K562 (cell line): ENCODE data around the gene ZNF862. TPM values are rescaled to one million over a fixed set of nuclear protein-coding genes. Genes with fewer than 3 reads are reported as not detected.

ENCODE experiments used
- CBFA2T2 ChIP-seq: fragments of 450-650 bp; conservative IDR thresholded peaks from 2 replicates; pipeline ENCODE4 v1.6.1; 2017; ENCODE audit warnings: mild to moderate bottlenecking
- CC2D1A ChIP-seq: fragments of 450-650 bp; IDR thresholded peaks from 2 replicates; pipeline ENCODE4 v1.6.1; 2017; ENCODE audit warnings: mild to moderate bottlenecking
- FOSL1 ChIP-seq: fragments of 200-800 bp; sonication (Bioruptor generic); conservative IDR thresholded peaks from 2 replicates; pipeline ENCODE4 v1.6.1; 2016; ENCODE audit warnings: missing genetic modification characterization, missing compliant biosample characterization
- HDAC1 ChIP-seq, 2 experiments: fragments of 450-650 bp; IDR thresholded peaks; 2 replicates each; pipeline ENCODE4 v1.6.1; 2016 to 2017; ENCODE audit warnings: inconsistent platforms in 1 of 2, mild to moderate bottlenecking in 1 of 2, moderate library complexity in 1 of 2
- ILK ChIP-seq: fragments of 450-650 bp; IDR thresholded peaks from 2 replicates; pipeline ENCODE4 v1.6.1; 2016; ENCODE audit warnings: missing genetic modification characterization, low read depth, mild to moderate bottlenecking, missing compliant biosample characterization, moderate library complexity, borderline replicate concordance
- PML ChIP-seq: IDR thresholded peaks from 2 replicates; pipeline ENCODE4 v1.6.1; 2012; ENCODE audit warnings: low read length, inconsistent platforms
- RNF2 ChIP-seq: sonication (generic); IDR thresholded peaks from 2 replicates; pipeline ENCODE4 v1.6.1; 2016
- SETDB1 ChIP-seq: IDR thresholded peaks from one replicate; pipeline ENCODE4 v1.6.1; 2012; ENCODE audit warnings: low read length, control low read depth, inconsistent platforms
- TFE3 ChIP-seq: fragments of 450-650 bp; formaldehyde crosslinking; IDR thresholded peaks from 2 replicates; pipeline ENCODE4 v1.4.0; 2020; ENCODE audit warnings: mild to moderate bottlenecking, mixed read lengths
- THRB ChIP-seq: fragments of 450-650 bp; formaldehyde crosslinking; conservative IDR thresholded peaks from 2 replicates; pipeline ENCODE4 v1.4.0; 2022; ENCODE audit warnings: mild to moderate bottlenecking, missing genetic modification characterization
- ZNF354B ChIP-seq: fragments of 250-450 bp; sonication (Bioruptor Pico); IDR thresholded peaks from 2 replicates; pipeline ENCODE4 v1.4.0; 2020
- ZNF507 ChIP-seq: conservative IDR thresholded peaks from 2 replicates; pipeline ENCODE4 v1.6.1; 2017; ENCODE audit warnings: missing genetic modification characterization, missing compliant biosample characterization
- polyA plus RNA-seq, 8 experiments: library from polyadenylated mRNA; depleted of rRNA in 4 of 8; stranded (reverse) in 5 of 8; unstranded in 3 of 8; fragments of >200 nt; fragmentation: Nextera tagmentation in 2 of 8; fragmentation: Illumina TruSeq in 1 of 8; extraction: Ambion mirVana in 2 of 8; extraction: Trizol in 1 of 8; gene quantifications; 2 replicates each; pipeline versions ENCODE4 v1.2.1 to v1.2.3, GENCODE V29; 2011 to 2014; ENCODE audit warnings: inconsistent platforms in 1 of 8, missing spikeins in 1 of 8
- total RNA-seq, 7 experiments: library from RNA; depleted of rRNA in 6 of 7; stranded (reverse); fragments of >200 nt in 6 of 7; fragmentation: Illumina TruSeq in 2 of 7; extraction: Trizol in 2 of 7; gene quantifications; 2 replicates each; pipeline versions ENCODE4 v1.2.1 to v1.2.3, GENCODE V29; 2011 to 2021; ENCODE audit warnings: low replicate concordance in 1 of 7
- TF ChIP-seq, protein P1 (sequence below): IDR thresholded peaks from 2 replicates; pipeline ENCODE4 v1.6.1; 2011; ENCODE audit warnings: borderline replicate concordance, low read depth, mild to moderate bottlenecking, moderate library complexity, low read length; ENCODE audit not compliant: insufficient read depth, poor library complexity, severe bottlenecking
- TF ChIP-seq, protein P2 (sequence below): sonication (generic); formaldehyde crosslinking; IDR thresholded peaks from 2 replicates; pipeline ENCODE4 v1.5.0; 2020; ENCODE audit warnings: missing genetic modification reagents
- TF ChIP-seq, protein P3 (sequence below): IDR thresholded peaks from 2 replicates; pipeline ENCODE4 v1.6.1; 2016; ENCODE audit warnings: missing genetic modification characterization, missing compliant biosample characterization
- TF ChIP-seq, protein P4 (sequence below): IDR thresholded peaks from 3 replicates; pipeline ENCODE4 v1.6.1; 2011; ENCODE audit warnings: borderline replicate concordance, mild to moderate bottlenecking, moderate library complexity; ENCODE audit not compliant: insufficient read length; ENCODE audit errors: extremely low read depth

Gene ZNF862
- total and polyA plus RNA-seq, 9 of the 15 experiments (the other 6 are each of a cell fraction or from before 2014, with no cell fraction given) = 1.1 to 3.9 (median 2.6) TPM

GRCh38 chr7:149838224-149838991 lies at the start of gene ZNF862 (continued):
- TF ChIP-seq CC2D1A = no peak; the same call in 1 of the 2 replicates
- no peak for TF ChIP-seq ILK (tag)
- TF ChIP-seq, protein P1, sequence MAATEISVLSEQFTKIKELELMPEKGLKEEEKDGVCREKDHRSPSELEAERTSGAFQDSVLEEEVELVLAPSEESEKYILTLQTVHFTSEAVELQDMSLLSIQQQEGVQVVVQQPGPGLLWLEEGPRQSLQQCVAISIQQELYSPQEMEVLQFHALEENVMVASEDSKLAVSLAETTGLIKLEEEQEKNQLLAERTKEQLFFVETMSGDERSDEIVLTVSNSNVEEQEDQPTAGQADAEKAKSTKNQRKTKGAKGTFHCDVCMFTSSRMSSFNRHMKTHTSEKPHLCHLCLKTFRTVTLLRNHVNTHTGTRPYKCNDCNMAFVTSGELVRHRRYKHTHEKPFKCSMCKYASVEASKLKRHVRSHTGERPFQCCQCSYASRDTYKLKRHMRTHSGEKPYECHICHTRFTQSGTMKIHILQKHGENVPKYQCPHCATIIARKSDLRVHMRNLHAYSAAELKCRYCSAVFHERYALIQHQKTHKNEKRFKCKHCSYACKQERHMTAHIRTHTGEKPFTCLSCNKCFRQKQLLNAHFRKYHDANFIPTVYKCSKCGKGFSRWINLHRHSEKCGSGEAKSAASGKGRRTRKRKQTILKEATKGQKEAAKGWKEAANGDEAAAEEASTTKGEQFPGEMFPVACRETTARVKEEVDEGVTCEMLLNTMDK = no peak
- TF ChIP-seq HDAC1 (IDR thresholded peaks at IDR 0.05) = peak in 1 of 2 experiments; percentile 62; a peak in 2 of 4 replicates
- no peak for TF ChIP-seq TFE3
- peak; percentile 92 for TF ChIP-seq SETDB1
- TF ChIP-seq THRB = no peak
- TF ChIP-seq, protein P2, sequence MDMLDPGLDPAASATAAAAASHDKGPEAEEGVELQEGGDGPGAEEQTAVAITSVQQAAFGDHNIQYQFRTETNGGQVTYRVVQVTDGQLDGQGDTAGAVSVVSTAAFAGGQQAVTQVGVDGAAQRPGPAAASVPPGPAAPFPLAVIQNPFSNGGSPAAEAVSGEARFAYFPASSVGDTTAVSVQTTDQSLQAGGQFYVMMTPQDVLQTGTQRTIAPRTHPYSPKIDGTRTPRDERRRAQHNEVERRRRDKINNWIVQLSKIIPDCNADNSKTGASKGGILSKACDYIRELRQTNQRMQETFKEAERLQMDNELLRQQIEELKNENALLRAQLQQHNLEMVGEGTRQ = no peak
- no peak for TF ChIP-seq ZNF354B (CRISPR knock-in tag)
- no peak; the same call in 1 of the 2 replicates for TF ChIP-seq RNF2
- TF ChIP-seq, protein P3, sequence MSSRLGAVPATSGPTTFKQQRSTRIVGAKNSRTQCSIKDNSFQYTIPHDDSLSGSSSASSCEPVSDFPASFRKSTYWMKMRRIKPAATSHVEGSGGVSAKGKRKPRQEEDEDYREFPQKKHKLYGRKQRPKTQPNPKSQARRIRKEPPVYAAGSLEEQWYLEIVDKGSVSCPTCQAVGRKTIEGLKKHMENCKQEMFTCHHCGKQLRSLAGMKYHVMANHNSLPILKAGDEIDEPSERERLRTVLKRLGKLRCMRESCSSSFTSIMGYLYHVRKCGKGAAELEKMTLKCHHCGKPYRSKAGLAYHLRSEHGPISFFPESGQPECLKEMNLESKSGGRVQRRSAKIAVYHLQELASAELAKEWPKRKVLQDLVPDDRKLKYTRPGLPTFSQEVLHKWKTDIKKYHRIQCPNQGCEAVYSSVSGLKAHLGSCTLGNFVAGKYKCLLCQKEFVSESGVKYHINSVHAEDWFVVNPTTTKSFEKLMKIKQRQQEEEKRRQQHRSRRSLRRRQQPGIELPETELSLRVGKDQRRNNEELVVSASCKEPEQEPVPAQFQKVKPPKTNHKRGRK (tag) = no peak
- TF ChIP-seq ZNF507 = no peak
- no peak for TF ChIP-seq CBFA2T2
- TF ChIP-seq, protein P4, sequence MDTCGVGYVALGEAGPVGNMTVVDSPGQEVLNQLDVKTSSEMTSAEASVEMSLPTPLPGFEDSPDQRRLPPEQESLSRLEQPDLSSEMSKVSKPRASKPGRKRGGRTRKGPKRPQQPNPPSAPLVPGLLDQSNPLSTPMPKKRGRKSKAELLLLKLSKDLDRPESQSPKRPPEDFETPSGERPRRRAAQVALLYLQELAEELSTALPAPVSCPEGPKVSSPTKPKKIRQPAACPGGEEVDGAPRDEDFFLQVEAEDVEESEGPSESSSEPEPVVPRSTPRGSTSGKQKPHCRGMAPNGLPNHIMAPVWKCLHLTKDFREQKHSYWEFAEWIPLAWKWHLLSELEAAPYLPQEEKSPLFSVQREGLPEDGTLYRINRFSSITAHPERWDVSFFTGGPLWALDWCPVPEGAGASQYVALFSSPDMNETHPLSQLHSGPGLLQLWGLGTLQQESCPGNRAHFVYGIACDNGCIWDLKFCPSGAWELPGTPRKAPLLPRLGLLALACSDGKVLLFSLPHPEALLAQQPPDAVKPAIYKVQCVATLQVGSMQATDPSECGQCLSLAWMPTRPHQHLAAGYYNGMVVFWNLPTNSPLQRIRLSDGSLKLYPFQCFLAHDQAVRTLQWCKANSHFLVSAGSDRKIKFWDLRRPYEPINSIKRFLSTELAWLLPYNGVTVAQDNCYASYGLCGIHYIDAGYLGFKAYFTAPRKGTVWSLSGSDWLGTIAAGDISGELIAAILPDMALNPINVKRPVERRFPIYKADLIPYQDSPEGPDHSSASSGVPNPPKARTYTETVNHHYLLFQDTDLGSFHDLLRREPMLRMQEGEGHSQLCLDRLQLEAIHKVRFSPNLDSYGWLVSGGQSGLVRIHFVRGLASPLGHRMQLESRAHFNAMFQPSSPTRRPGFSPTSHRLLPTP = no peak
- no peak for TF ChIP-seq FOSL1 (tag)
- TF ChIP-seq PML = no peak; the same call in 1 of the 2 replicates
